ENCODE data around the gene B4GALNT2.

- TF ChIP-seq POLR2AphosphoS5 (IDR thresholded peaks at IDR 0.05; ENCODE audit: low read depth, low read length) (no peak), SIN3A (IDR thresholded peaks at IDR 0.05; ENCODE audit: borderline replicate concordance, insufficient read depth, low read length) (no peak), TAF1 (IDR thresholded peaks at IDR 0.05; ENCODE audit: borderline replicate concordance, insufficient read depth, low read length) (no peak), REST (IDR thresholded peaks at IDR 0.05; ENCODE audit: insufficient read depth in 1 of 2, low read depth in 2 of 2, low read length in 2 of 2) (no peak)
Observed at GRCh38 chr17:49162866-49163265, 30.3 kb downstream of the B4GALNT2 start.

All from PFSK-1 (cell line).